ENCODE data around the gene NEDD4L. TPM values are rescaled to one million over a fixed set of nuclear protein-coding genes. Genes with fewer than 3 reads are reported as not detected.

The NEDD4L gene
- total and polyA plus RNA-seq, 2 donors (not counting 1 experiment from before 2014, with no cell fraction given): 10.3 to 25.7 TPM

DNA sequence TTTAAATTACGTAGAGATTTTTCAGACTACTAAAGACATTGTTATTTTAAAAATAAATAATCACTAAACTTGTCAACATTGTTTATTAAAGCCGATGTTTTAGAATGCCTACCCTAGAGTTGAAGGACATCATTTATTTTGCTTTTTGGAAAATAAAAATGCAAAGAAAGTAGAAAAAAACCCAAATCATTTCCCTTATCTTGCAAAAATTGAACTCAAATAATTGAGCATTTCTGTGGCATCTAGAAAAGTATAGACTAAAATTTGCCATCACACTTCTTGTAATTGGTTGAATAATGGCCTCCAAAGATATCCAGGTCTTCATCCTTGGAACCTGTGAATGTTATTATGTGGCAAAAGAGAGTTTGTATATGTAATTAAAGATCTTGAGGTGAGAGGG lies 9.7 kb upstream of the NEDD4L start:
- WGBS (ENCODE audit: insufficient coverage): no CpG with 5 or more reads among the region's 2 CpGs
- CTCF ChIA-PET: no interaction called here
- Histone ChIP-seq H3K27me3 (replicated peaks in 1 of 4; ENCODE audit: control extremely low read depth in 1 of 4, control insufficient read depth in 3 of 4, insufficient read depth in 4 of 4, low read length in 3 of 4) (peaks cover 0 to 11% (median 6%) of the 10 kb centered on the region in 4 experiments), H3K79me2 (ENCODE audit: control insufficient read depth, insufficient read depth, low read length) (no peaks in the 10 kb centered on the region), H4K20me1 (ENCODE audit: control insufficient read depth, insufficient read depth, low read length, poor library complexity, severe bottlenecking) (no peaks in the 10 kb centered on the region), H3K9me3 (ENCODE audit: control extremely low read depth in 1 of 3, control insufficient read depth in 2 of 3, insufficient read depth in 1 of 3, low read length in 2 of 3) (no peaks in the 10 kb centered on the region), H3K36me3 (replicated peaks in 1 of 2; ENCODE audit: control extremely low read depth in 1 of 2, control insufficient read depth in 1 of 2, extremely low read depth in 1 of 2, insufficient read depth in 2 of 2, low read length in 1 of 2) (no peaks in the 10 kb centered on the region), H3K4me2 (replicated peaks; ENCODE audit: low read depth, low read length, poor library complexity, severe bottlenecking) (no peak overlapping the region), H3K27ac (ENCODE audit: low read length in 2 of 2) (no peak overlapping the region), H3K4me3 (ENCODE audit: control extremely low read depth in 1 of 5, extremely low read depth in 1 of 5, insufficient read depth in 1 of 5, low read depth in 2 of 5, low read length in 4 of 5) (no peak overlapping the region), H3K9ac (ENCODE audit: low read length) (no peak overlapping the region), H3K4me1 (ENCODE audit: control insufficient read depth in 2 of 2, insufficient read depth in 2 of 2, low read length in 2 of 2) (peaks cover 10 to 17% of the 10 kb centered on the region in 2 donors), H2AFZ (ENCODE audit: insufficient read depth, low read depth, low read length, poor library complexity, severe bottlenecking) (no peak overlapping the region)
- Mint-ChIP-seq H3K27me3 (peaks cover 4% of the 10 kb centered on the region), H3K4me1 (peaks cover 15% of the 10 kb centered on the region), H3K9me3 (ENCODE audit: insufficient read depth) (no peaks in the 10 kb centered on the region), H3K27ac (no peak overlapping the region), H3K4me3 (no peak overlapping the region)
- POLR2A ChIA-PET: no interaction called here
- ATAC-seq (ENCODE audit: low read depth): no peak
- no peak for DNase-seq
- intact Hi-C loops (cut with micrococcal nuclease): no loop called here
- TF ChIP-seq, protein P1, sequence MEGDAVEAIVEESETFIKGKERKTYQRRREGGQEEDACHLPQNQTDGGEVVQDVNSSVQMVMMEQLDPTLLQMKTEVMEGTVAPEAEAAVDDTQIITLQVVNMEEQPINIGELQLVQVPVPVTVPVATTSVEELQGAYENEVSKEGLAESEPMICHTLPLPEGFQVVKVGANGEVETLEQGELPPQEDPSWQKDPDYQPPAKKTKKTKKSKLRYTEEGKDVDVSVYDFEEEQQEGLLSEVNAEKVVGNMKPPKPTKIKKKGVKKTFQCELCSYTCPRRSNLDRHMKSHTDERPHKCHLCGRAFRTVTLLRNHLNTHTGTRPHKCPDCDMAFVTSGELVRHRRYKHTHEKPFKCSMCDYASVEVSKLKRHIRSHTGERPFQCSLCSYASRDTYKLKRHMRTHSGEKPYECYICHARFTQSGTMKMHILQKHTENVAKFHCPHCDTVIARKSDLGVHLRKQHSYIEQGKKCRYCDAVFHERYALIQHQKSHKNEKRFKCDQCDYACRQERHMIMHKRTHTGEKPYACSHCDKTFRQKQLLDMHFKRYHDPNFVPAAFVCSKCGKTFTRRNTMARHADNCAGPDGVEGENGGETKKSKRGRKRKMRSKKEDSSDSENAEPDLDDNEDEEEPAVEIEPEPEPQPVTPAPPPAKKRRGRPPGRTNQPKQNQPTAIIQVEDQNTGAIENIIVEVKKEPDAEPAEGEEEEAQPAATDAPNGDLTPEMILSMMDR (IDR thresholded peaks at IDR 0.05): no peak
- TF ChIP-seq EZH2 (IDR thresholded peaks at IDR 0.05; ENCODE audit: borderline replicate concordance, insufficient read depth, low read depth, low read length, poor library complexity, severe bottlenecking): no peak

DNA sequence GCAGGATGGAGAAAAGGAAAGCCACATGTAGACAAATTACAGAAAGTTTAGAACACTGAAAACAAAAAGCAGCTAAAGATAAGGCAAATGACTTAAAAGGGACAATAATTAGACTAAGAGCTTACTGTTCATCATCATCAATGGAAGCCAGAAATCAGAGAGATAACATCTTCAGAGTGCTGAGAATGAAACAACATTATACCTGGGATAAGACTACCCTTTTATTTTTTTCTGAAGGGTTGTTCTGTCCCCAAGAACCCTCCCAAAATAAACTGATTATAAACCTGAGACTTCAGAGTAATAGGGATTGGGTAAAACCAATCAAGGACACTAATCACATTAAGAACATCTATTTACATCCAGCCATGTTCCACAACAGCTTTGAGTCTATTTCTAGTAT lies 6.9 kb upstream of the NEDD4L start:
- ChIA-PET POLR2A (no interaction called here), CTCF (interaction anchor here (1.1 to 2.1 kb wide), 2 partner anchors 78 to 85 kb away, joined by 6 to 7 read pairs; no protein-coding TSS in a partner anchor)
- Mint-ChIP-seq H3K4me3 (no peak overlapping the region), H3K4me1 (peaks cover 21% of the 10 kb centered on the region), H3K27me3 (peaks cover 4% of the 10 kb centered on the region), H3K9me3 (ENCODE audit: insufficient read depth) (no peaks in the 10 kb centered on the region), H3K27ac (no peak overlapping the region)
- intact Hi-C loops (cut with micrococcal nuclease): no loop called here
- no peaks in the 10 kb centered on the region for H3K79me2 ChIP-seq (ENCODE audit: control insufficient read depth, insufficient read depth, low read length)
- H3K9me3 ChIP-seq (ENCODE audit: control extremely low read depth in 1 of 3, control insufficient read depth in 2 of 3, insufficient read depth in 1 of 3, low read length in 2 of 3): no peaks in the 10 kb centered on the region
- H3K9ac ChIP-seq (ENCODE audit: low read length): no peak overlapping the region
- DNase-seq (no peak), ATAC-seq (ENCODE audit: low read depth) (no peak)
- no peaks in the 10 kb centered on the region for H3K36me3 ChIP-seq (replicated peaks in 1 of 2; ENCODE audit: control extremely low read depth in 1 of 2, control insufficient read depth in 1 of 2, extremely low read depth in 1 of 2, insufficient read depth in 2 of 2, low read length in 1 of 2)
- no peak overlapping the region for H3K4me2 ChIP-seq (replicated peaks; ENCODE audit: low read depth, low read length, poor library complexity, severe bottlenecking)
- no peaks in the 10 kb centered on the region for H4K20me1 ChIP-seq (ENCODE audit: control insufficient read depth, insufficient read depth, low read length, poor library complexity, severe bottlenecking)
- H3K27ac ChIP-seq (ENCODE audit: low read length in 2 of 2): no peak overlapping the region
- H3K4me1 ChIP-seq (ENCODE audit: control insufficient read depth in 2 of 2, insufficient read depth in 2 of 2, low read length in 2 of 2): peaks cover 16 to 29% of the 10 kb centered on the region in 2 donors
- peaks cover 0 to 8% (median under 1%) of the 10 kb centered on the region in 4 experiments for H3K27me3 ChIP-seq (replicated peaks in 1 of 4; ENCODE audit: control extremely low read depth in 1 of 4, control insufficient read depth in 3 of 4, insufficient read depth in 4 of 4, low read length in 3 of 4)
- no peak overlapping the region for H2AFZ ChIP-seq (ENCODE audit: insufficient read depth, low read depth, low read length, poor library complexity, severe bottlenecking)
- TF ChIP-seq, protein P1 (IDR thresholded peaks at IDR 0.05): no peak
- no peak overlapping the region for H3K4me3 ChIP-seq (ENCODE audit: control extremely low read depth in 1 of 5, extremely low read depth in 1 of 5, insufficient read depth in 1 of 5, low read depth in 2 of 5, low read length in 4 of 5)

Data from B cell (primary cell).